C4-2B (cell line): Measurements from ENCODE around the gene MDFI.

Experiments used
- H3K27ac ChIP-seq: fragments of 450-650 bp; 2 replicates; pipeline ENCODE4 v1.5.1; 2017
- CTCF ChIP-seq: fragments of 450-650 bp; conservative IDR thresholded peaks from 2 replicates; pipeline ENCODE4 v1.5.1; 2017; ENCODE audit warnings: mild to moderate bottlenecking
- ZFX ChIP-seq: fragments of 450-650 bp; IDR thresholded peaks from 2 replicates; pipeline ENCODE4 v1.6.1; 2017

MDFI gene

GRCh38 chr6:41598670-41599014 is 39.6 kb upstream of the MDFI start:
- TF ChIP-seq CTCF (no peak), ZFX (no peak)
- no peak overlapping the region for H3K27ac ChIP-seq

DNA sequence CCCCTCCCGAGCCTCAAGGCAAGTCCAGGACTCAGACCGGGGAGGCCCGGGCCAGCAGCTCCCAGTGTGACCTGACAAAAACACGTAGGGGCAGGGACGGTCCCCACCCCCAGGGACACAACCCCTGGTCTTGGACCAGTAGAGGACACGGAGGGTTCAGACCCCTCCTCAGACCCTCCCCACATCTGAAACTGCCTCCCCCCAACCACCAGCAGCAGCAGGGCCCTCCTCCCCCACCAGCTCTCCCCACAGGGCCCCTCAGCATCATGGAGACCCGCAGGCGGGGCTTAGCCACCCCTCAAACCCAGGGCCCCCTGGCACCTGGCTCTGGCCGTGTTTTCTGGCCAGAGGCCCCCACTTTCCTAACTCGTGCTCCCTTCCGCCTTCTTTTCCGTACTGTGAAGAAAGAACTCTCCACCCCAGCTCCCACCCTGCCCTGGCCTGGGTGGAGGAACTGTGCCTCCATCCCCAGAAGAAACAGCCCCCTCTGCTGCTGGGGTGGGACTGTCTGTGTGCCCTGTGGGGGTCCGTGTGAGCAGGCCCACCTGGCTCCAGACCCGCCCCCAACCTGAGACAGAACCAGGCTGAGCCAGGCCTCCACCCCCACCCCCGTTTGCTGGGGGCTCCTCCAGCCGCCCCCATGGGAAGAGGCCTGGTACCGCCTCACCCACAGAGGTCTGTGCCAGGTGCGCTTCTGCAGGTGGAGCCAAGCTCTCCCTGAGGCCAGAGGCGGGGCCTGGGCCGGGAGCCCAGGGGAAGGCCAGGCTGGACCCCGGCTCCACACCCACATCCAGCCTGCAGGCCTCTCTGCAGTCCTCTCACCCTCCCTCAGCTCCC is 39.0 kb upstream of the MDFI start:
- H3K27ac ChIP-seq = no peak overlapping the region
- TF ChIP-seq ZFX = no peak
- no peak for TF ChIP-seq CTCF

- no peak for TF ChIP-seq CTCF
- TF ChIP-seq ZFX = no peak
- no peak overlapping the region for H3K27ac ChIP-seq
These were observed 38.3 kb upstream of the MDFI start for GRCh38 chr6:41599852-41600445.

- H3K27ac ChIP-seq = no peak overlapping the region
- TF ChIP-seq ZFX = no peak
These were observed 37.6 kb upstream of the MDFI start for GRCh38 chr6:41600499-41601247.

DNA sequence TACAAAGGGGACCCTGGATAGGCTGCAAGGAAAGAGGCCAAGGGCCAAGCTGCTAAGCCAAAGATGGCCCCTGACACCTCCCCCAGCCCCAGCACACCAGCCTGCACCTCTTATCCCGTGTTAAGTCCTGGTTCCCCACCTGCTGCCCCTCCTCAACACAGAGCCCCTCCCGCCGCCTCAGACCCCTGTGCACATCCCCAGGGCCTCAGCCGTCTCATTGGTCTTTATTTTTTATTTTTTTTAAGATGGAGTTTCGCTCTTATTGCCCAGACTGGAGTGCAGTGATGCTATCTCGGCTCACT is 37.1 kb upstream of the MDFI start:
- H3K27ac ChIP-seq = no peak overlapping the region
- TF ChIP-seq CTCF (no peak), ZFX (no peak)

DNA sequence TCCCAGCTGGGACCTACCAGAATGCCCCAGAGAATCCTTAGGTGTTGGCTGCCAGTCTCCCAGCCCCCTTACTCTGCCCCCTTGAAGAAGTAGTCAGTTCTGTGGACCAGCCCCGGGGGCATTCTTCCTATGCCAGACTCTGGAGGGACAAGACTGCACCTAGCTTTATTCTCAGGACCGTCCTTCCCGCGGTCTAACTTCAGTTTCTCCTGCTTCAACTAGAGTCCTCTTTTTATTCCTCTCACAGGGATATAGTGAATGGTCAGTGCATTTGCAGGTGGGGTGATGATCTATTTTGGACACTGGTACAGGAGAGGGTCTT is 35.9 kb upstream of the MDFI start:
- TF ChIP-seq CTCF = no peak
- H3K27ac ChIP-seq = no peak overlapping the region

GRCh38 chr6:41602864-41603608 is 35.2 kb upstream of the MDFI start:
- no peak overlapping the region for H3K27ac ChIP-seq
- no peak for TF ChIP-seq ZFX
- TF ChIP-seq CTCF = peak; percentile 93
